Suppressor macrophage treated with lipopolysaccharide for 4 hours (primary cell): ENCODE results near the gene USP35.

ENCODE experiments used
- DNase-seq: peaks from one replicate; pipeline ENCODE4 v3.0.0-alpha.2; 2020

Gene USP35

GRCh38 chr11:78188286-78189173 lies at the start of gene USP35, which contains the start of gene KCTD21:
TSS of gene USP35 (plus strand) at chr11:78188919. CDS start at chr11:78196246, 7,327 bp downstream.
TSS of gene KCTD21 (minus strand) at chr11:78188626. CDS start at chr11:78174554, 14,072 bp downstream.
- peak; percentile 98 for DNase-seq

- peak; percentile 99 for DNase-seq
Observed at GRCh38 chr11:78139422-78140391, 49.0 kb upstream of the USP35 start, which contains the start of gene ALG8. TSS of gene ALG8 (minus strand) at chr11:78139626. CDS start at chr11:78139588, 38 bp downstream.

GRCh38 chr11:78140392-78141077 lies 48.2 kb upstream of the USP35 start:
- DNase-seq = peak; percentile 13

GRCh38 chr11:78145511-78146025 lies 43.2 kb upstream of the USP35 start:
- DNase-seq = no peak

- DNase-seq = no peak
Observed at GRCh38 chr11:78147807-78148206, 40.9 kb upstream of the USP35 start.

- peak; percentile 47 for DNase-seq
Observed at GRCh38 chr11:78149646-78150045, 39.1 kb upstream of the USP35 start.

GRCh38 chr11:78150346-78150745 lies 38.4 kb upstream of the USP35 start:
- DNase-seq = no peak

GRCh38 chr11:78150754-78151153 lies 38.0 kb upstream of the USP35 start:
- no peak for DNase-seq

- no peak for DNase-seq
Observed at GRCh38 chr11:78151804-78152203, 36.9 kb upstream of the USP35 start.

- DNase-seq = no peak
Observed at GRCh38 chr11:78156127-78156844, 32.4 kb upstream of the USP35 start.

- DNase-seq = no peak
Observed at GRCh38 chr11:78158987-78159652, 29.6 kb upstream of the USP35 start.

- DNase-seq = no peak
Observed at GRCh38 chr11:78160557-78160956, 28.2 kb upstream of the USP35 start.

GRCh38 chr11:78161346-78161745 lies 27.4 kb upstream of the USP35 start:
- DNase-seq = no peak

GRCh38 chr11:78161962-78162371 lies 26.8 kb upstream of the USP35 start:
- DNase-seq = no peak

GRCh38 chr11:78163828-78164227 lies 24.9 kb upstream of the USP35 start:
- DNase-seq = no peak

GRCh38 chr11:78164471-78164870 lies 24.2 kb upstream of the USP35 start:
- no peak for DNase-seq

GRCh38 chr11:78166855-78167469 lies 21.8 kb upstream of the USP35 start:
- DNase-seq = no peak

GRCh38 chr11:78168539-78169477 lies 19.9 kb upstream of the USP35 start:
- no peak for DNase-seq

- DNase-seq = no peak
Observed at GRCh38 chr11:78170413-78170812, 18.3 kb upstream of the USP35 start.
